ENCODE data around the gene MGMT.

DNA sequence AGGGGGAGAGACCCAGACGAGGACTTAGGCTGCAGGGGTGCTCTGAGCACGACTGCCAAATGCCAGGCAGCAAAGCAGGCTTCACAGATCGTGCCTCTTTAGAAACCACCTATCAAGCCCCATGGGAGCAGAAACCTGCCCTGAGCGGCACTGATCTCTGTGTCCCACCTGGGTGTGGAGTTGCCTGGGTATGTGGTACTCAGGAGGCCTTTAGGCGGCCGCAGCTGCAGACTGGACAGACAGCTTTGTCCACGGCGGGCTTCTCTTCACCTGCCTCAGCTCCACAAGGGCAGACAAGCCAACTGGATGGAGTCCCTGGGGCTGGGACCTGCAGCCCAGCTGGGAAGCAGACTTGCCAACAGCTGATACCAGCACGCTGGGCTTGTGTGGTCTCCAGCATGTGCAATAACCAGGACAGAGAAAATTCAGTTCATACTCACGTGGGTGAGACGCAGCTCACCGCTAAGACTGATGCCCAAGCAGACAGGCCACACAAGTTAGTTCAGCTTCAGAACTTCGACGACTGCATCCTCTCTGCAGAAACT is 333.8 kb downstream of the MGMT start:
- TF ChIP-seq, protein P1, sequence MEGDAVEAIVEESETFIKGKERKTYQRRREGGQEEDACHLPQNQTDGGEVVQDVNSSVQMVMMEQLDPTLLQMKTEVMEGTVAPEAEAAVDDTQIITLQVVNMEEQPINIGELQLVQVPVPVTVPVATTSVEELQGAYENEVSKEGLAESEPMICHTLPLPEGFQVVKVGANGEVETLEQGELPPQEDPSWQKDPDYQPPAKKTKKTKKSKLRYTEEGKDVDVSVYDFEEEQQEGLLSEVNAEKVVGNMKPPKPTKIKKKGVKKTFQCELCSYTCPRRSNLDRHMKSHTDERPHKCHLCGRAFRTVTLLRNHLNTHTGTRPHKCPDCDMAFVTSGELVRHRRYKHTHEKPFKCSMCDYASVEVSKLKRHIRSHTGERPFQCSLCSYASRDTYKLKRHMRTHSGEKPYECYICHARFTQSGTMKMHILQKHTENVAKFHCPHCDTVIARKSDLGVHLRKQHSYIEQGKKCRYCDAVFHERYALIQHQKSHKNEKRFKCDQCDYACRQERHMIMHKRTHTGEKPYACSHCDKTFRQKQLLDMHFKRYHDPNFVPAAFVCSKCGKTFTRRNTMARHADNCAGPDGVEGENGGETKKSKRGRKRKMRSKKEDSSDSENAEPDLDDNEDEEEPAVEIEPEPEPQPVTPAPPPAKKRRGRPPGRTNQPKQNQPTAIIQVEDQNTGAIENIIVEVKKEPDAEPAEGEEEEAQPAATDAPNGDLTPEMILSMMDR (IDR thresholded peaks at IDR 0.05): no peak
- TF ChIP-seq POLR2A (IDR thresholded peaks at IDR 0.05; ENCODE audit: low read depth): no peak
- TF ChIP-seq POLR2AphosphoS5 (IDR thresholded peaks at IDR 0.05): no peak
